Esophagus muscularis mucosa (tissue), 4 donors: Measurements from ENCODE around the gene SYT17.

ENCODE experiments used
- EP300 ChIP-seq: sonication (generic); formaldehyde crosslinking; IDR thresholded peaks from one replicate; pipeline ENCODE4 v1.6.1; 2017; ENCODE audit warnings: antibody characterized with exemption
- POLR2A ChIP-seq: fragments of 450-650 bp; IDR thresholded peaks from one replicate; pipeline ENCODE4 v1.6.1; 2017; ENCODE audit warnings: antibody characterized with exemption, moderate library complexity, mild to moderate bottlenecking, low read depth
- POLR2AphosphoS5 ChIP-seq, 2 donors: sonication (generic); formaldehyde crosslinking; IDR thresholded peaks; one replicate each; pipeline ENCODE4 v1.6.1; 2017; ENCODE audit warnings: antibody characterized with exemption in 2 of 2
- TF ChIP-seq, protein P1 (sequence below), 3 experiments: fragments of 200-600 bp in 2 of 3; fragments of 450-650 bp in 1 of 3; sonication (generic) in 2 of 3; IDR thresholded peaks; one replicate each; pipeline ENCODE4 v1.5.1; 2017 to 2019; ENCODE audit warnings: antibody characterized with exemption in 3 of 3, mild to moderate bottlenecking in 2 of 3, moderate library complexity in 1 of 3

DNA sequence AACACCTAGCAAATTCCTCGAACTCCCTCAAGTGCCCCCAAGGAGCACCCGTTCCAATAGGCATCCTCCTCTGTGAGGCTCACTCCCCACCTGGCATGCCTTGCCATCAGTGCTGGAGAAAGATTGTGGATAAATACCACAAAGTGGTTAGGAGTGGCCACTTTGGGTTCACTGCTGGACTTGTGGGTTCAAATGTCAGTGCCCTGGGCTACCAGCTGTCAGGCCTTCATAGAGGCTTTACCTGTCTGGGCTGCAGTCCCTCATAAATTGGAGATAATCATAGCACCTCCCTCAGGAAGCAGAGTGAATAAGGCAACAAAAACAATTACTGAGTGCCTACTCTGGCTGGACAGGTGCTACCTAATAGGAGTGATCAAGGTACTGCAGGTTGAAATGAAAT lies 1.5 kb upstream of the SYT17 start:
- no peak for TF ChIP-seq POLR2A
- TF ChIP-seq, protein P1, sequence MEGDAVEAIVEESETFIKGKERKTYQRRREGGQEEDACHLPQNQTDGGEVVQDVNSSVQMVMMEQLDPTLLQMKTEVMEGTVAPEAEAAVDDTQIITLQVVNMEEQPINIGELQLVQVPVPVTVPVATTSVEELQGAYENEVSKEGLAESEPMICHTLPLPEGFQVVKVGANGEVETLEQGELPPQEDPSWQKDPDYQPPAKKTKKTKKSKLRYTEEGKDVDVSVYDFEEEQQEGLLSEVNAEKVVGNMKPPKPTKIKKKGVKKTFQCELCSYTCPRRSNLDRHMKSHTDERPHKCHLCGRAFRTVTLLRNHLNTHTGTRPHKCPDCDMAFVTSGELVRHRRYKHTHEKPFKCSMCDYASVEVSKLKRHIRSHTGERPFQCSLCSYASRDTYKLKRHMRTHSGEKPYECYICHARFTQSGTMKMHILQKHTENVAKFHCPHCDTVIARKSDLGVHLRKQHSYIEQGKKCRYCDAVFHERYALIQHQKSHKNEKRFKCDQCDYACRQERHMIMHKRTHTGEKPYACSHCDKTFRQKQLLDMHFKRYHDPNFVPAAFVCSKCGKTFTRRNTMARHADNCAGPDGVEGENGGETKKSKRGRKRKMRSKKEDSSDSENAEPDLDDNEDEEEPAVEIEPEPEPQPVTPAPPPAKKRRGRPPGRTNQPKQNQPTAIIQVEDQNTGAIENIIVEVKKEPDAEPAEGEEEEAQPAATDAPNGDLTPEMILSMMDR (IDR thresholded peaks at IDR 0.05): no peak
- TF ChIP-seq EP300: no peak
- TF ChIP-seq POLR2AphosphoS5 (IDR thresholded peaks at IDR 0.05): no peak
